ENCODE data around the gene LMNB1. TPM values are rescaled to one million over a fixed set of nuclear protein-coding genes. Genes with fewer than 3 reads are reported as not detected.
A peak's percentile ranks its signal among the peaks of the same experiment; 100 is the strongest.
"Not testable (repeated sequence)": the region's sequence is repeated elsewhere in the genome, so short reads cannot be mapped to it uniquely, and the experiment has no call there.

The LMNB1 gene
- total RNA-seq, 5 donors from 2014 or later (not counting 1 experiment from before 2014, with no cell fraction given): 25.6 to 36.6 (median 30.9) TPM

DNA sequence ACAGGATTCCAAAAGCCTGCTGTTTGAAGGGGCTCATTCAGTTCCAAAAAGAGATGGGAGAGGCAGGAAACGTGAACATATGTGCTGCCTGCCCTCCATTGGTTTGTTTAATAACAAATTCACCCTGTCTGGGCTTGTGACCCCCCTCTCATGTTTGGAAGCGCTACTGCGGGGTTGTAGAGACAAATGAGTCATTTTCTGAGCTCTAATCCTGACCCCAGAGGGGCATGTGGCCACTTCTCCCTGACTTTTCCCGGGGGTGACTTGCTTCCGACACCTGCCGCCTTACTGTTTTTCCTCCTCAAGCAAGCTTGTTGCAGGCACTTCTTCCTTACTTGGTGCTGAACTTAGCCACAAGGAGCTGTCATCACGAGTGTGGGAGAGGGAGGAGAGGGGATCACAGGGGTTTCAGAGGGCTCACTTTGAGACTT is 75.9 kb downstream of the LMNB1 start:
- ATAC-seq (replicated peaks in 1 of 4): no peak
- H3K9me3 Mint-ChIP-seq: no peaks in the 10 kb centered on the region
- no peaks in the 10 kb centered on the region for H3K27me3 Mint-ChIP-seq
- H3K27ac Mint-ChIP-seq: peak overlapping the region; percentile 98 to 99
- Histone ChIP-seq H3K4me3 (ENCODE audit: control insufficient read depth in 1 of 2, extremely low read depth in 1 of 2, low read length in 1 of 2) (peak overlapping the region; percentile 27 to 43), H3K27ac (ENCODE audit: low read length) (peak overlapping the region; percentile 68), H3K9me3 (no peaks in the 10 kb centered on the region), H3K36me3 (ENCODE audit: control insufficient read depth in 2 of 2, extremely low read depth in 1 of 2, insufficient read depth in 1 of 2, low read length in 1 of 2) (peaks cover 0 to 4% of the 10 kb centered on the region in 2 donors), H3K27me3 (replicated peaks in 1 of 2; ENCODE audit: control insufficient read depth in 2 of 2, extremely low read depth in 1 of 2, insufficient read depth in 2 of 2, low read length in 1 of 2) (no peaks in the 10 kb centered on the region), H3K4me1 (ENCODE audit: control insufficient read depth in 1 of 2, extremely low read depth in 1 of 2, insufficient read depth in 2 of 2, low read length in 2 of 2) (peaks cover 28 to 41% of the 10 kb centered on the region in 2 experiments)
- peaks cover 50 to 55% (median 54%) of the 10 kb centered on the region in 3 donors for H3K4me1 Mint-ChIP-seq
- WGBS (ENCODE audit: insufficient coverage): 68% methylated on average over 6 of the region's 7 CpGs
- ChIA-PET CTCF (interaction anchor here in 1 of 2 donors (0.6 to 1.8 kb wide), 2 partner anchors 48 to 75 kb away, joined by 3 to 8 read pairs; no protein-coding TSS in a partner anchor), POLR2A (interaction anchor here in 1 of 2 donors (0.5 to 1.0 kb wide), 2 partner anchors 41 to 75 kb away, joined by 3 to 4 read pairs; no protein-coding TSS in a partner anchor)
- DNase-seq: peak in 6 of 35 experiments; percentile 3 to 34 (median 14)
- H3K36me3 Mint-ChIP-seq: peaks cover 6% of the 10 kb centered on the region
- H3K4me3 Mint-ChIP-seq: peak overlapping the region; percentile 75 to 85 (median 78)

DNA sequence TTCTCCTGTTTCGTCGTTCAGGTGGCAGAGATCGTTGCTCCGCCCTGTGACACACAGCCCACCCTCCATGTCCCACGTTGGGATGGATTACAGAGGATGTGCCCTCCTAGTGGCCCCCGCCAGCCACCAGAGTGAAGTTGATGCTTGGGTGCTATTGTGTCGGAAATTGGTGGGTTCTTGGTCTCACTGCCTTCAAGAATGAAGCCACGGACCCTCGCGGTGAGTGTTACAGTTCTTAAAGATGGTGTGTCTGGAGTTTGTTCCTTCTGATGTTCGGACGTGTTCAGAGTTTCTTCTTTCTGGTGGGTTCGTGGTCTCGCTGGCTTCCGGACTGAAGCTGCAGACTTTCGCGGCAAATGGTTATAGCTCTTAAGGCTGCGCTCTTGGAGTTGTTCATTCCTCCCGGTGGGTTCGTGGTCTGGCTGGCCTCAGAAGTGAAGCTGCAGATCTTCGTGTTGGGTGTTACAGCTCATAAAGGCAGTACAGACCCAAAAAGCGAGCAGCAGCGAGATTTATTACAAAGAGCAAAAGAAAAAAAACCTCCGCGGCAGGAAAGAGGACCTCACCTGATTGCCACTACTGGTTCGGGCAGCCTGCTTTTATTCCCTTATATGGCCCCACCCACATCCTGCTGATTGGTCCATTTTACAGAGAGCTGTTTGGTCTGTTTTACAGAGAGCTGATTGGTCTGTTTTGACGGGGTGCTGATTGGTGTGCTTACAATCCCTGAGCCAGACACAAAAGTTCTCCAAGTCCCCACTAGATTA is 76.8 kb downstream of the LMNB1 start:
- H3K9me3 ChIP-seq; H3K27me3 Mint-ChIP-seq; H3K36me3 ChIP-seq (ENCODE audit: control insufficient read depth in 2 of 2, extremely low read depth in 1 of 2, insufficient read depth in 1 of 2, low read length in 1 of 2); H3K36me3 Mint-ChIP-seq; H3K9me3 Mint-ChIP-seq; H3K27me3 ChIP-seq (replicated peaks in 1 of 2; ENCODE audit: control insufficient read depth in 2 of 2, extremely low read depth in 1 of 2, insufficient read depth in 2 of 2, low read length in 1 of 2): not testable (repeated sequence)
- 55% methylated on average over 10 of the region's 27 CpGs for WGBS (ENCODE audit: insufficient coverage)
- H3K27ac Mint-ChIP-seq: peak overlapping the region; percentile 98 to 99
- peak overlapping the region; percentile 75 to 85 (median 78) for H3K4me3 Mint-ChIP-seq
- DNase-seq: peak in 27 of 35 experiments; percentile 18 to 70 (median 43)
- Histone ChIP-seq H3K4me3 (ENCODE audit: control insufficient read depth in 1 of 2, extremely low read depth in 1 of 2, low read length in 1 of 2) (peak overlapping the region; percentile 43 to 51), H3K27ac (ENCODE audit: low read length) (peak overlapping the region; percentile 68), H3K4me1 (ENCODE audit: control insufficient read depth in 1 of 2, extremely low read depth in 1 of 2, insufficient read depth in 2 of 2, low read length in 2 of 2) (peaks cover 28 to 41% of the 10 kb centered on the region in 2 experiments)
- CTCF ChIA-PET: interaction anchor here (0.5 to 1.8 kb wide), 5 partner anchors 20 to 177 kb away, joined by 3 to 8 read pairs (median 3); no protein-coding TSS in a partner anchor
- ATAC-seq (replicated peaks in 1 of 4): peak; percentile 39 to 67 (median 48)
- POLR2A ChIA-PET: interaction anchor here (0.7 to 1.0 kb wide), 3 partner anchors 39 to 146 kb away, joined by 3 to 9 read pairs (median 4); no protein-coding TSS in a partner anchor
- H3K4me1 Mint-ChIP-seq: peaks cover 46 to 54% (median 48%) of the 10 kb centered on the region in 3 donors

DNA sequence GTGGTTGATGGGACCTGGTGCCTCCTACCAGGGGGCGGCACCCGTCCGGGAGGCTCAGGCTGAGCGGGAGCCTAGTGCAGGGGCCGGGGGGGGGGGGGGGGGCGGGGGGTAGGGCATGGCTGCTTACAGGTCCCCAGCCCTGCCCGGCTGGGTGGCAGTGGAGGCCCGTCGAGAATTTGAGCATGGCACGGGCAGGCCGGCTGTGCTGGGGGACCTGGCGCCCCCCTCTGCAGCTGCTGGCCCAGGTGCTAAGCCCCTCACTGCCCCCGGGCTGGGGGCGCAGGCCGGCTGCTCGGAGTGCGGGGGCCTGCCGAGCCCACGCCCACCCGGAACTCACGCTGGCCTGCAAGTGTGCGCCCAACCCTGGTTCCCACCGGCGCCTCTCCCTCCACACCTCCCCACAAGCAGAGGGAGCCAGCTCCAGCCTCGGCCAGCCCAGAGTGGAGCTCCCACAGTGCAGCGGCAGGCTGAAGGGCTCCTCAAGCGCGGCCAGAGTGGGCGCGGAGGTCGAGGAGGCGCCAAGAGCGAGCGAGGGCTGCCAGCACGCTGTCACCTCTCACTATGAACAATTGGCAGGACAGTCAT is 77.7 kb downstream of the LMNB1 start:
- POLR2A ChIA-PET: interaction anchor here (0.6 to 0.8 kb wide), 3 partner anchors 40 to 219 kb away, joined by 3 to 4 read pairs (median 3); partner anchors contain the start of gene C5orf63 (in 1 of the 2)
- DNase-seq (no peak), ATAC-seq (replicated peaks in 1 of 4) (no peak)
- H3K27me3 ChIP-seq (replicated peaks in 1 of 2; ENCODE audit: control insufficient read depth in 2 of 2, extremely low read depth in 1 of 2, insufficient read depth in 2 of 2, low read length in 1 of 2): no peaks in the 10 kb centered on the region
- peak overlapping the region in 1 of 3 donors; percentile 53 for H3K4me3 Mint-ChIP-seq
- peaks cover 0 to 4% of the 10 kb centered on the region in 2 donors for H3K36me3 ChIP-seq (ENCODE audit: control insufficient read depth in 2 of 2, extremely low read depth in 1 of 2, insufficient read depth in 1 of 2, low read length in 1 of 2)
- no peaks in the 10 kb centered on the region for H3K27me3 Mint-ChIP-seq
- H3K4me1 ChIP-seq (ENCODE audit: control insufficient read depth in 1 of 2, extremely low read depth in 1 of 2, insufficient read depth in 2 of 2, low read length in 2 of 2): peaks cover 28 to 41% of the 10 kb centered on the region in 2 experiments
- no peak overlapping the region for H3K27ac ChIP-seq (ENCODE audit: low read length)
- peaks cover 6% of the 10 kb centered on the region for H3K36me3 Mint-ChIP-seq
- WGBS (ENCODE audit: insufficient coverage): 98% methylated on average over 16 of the region's 35 CpGs
- CTCF ChIA-PET: interaction anchor here in 1 of 2 donors (0.6 kb wide), 1 partner anchor 21 kb away, joined by 3 read pairs; no protein-coding TSS in a partner anchor
- peaks cover 46 to 49% (median 48%) of the 10 kb centered on the region in 3 donors for H3K4me1 Mint-ChIP-seq
- peak overlapping the region; percentile 21 to 68 for H3K27ac Mint-ChIP-seq
- H3K9me3 Mint-ChIP-seq: no peaks in the 10 kb centered on the region
- no peaks in the 10 kb centered on the region for H3K9me3 ChIP-seq
- no peak overlapping the region for H3K4me3 ChIP-seq (ENCODE audit: control insufficient read depth in 1 of 2, extremely low read depth in 1 of 2, low read length in 1 of 2)

DNA sequence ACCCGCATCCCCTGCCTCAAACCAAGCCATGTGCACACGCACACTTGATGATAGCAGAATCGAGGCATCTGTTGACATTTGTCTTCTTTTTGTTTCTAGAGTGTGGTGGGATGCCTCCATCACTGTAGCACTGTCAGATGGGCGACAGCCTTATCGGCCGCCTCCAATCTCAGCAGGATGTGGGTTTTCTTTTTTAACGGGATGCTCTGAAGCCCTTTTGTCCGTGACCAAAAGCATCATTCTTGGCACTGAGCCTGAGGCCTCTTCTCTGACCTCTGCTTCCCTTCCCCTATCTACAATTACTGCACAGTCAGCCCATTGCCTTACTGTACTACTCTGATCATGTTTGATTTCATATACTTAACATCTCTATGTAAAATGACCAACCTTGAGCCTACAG is 78.3 kb downstream of the LMNB1 start:
- Mint-ChIP-seq H3K27me3 (no peaks in the 10 kb centered on the region), H3K4me1 (peaks cover 46 to 49% (median 48%) of the 10 kb centered on the region in 3 donors), H3K9me3 (no peaks in the 10 kb centered on the region), H3K4me3 (peak overlapping the region in 2 of 3 donors; percentile 24 to 53), H3K27ac (peak overlapping the region; percentile 21 to 68), H3K36me3 (peaks cover 6% of the 10 kb centered on the region)
- Histone ChIP-seq H3K27me3 (replicated peaks in 1 of 2; ENCODE audit: control insufficient read depth in 2 of 2, extremely low read depth in 1 of 2, insufficient read depth in 2 of 2, low read length in 1 of 2) (no peaks in the 10 kb centered on the region), H3K4me3 (ENCODE audit: control insufficient read depth in 1 of 2, extremely low read depth in 1 of 2, low read length in 1 of 2) (no peak overlapping the region), H3K27ac (ENCODE audit: low read length) (peak overlapping the region; percentile 17), H3K36me3 (ENCODE audit: control insufficient read depth in 2 of 2, extremely low read depth in 1 of 2, insufficient read depth in 1 of 2, low read length in 1 of 2) (peaks cover 0 to 4% of the 10 kb centered on the region in 2 donors), H3K4me1 (ENCODE audit: control insufficient read depth in 1 of 2, extremely low read depth in 1 of 2, insufficient read depth in 2 of 2, low read length in 2 of 2) (peaks cover 28 to 41% of the 10 kb centered on the region in 2 experiments), H3K9me3 (no peaks in the 10 kb centered on the region)
- DNase-seq (peak in 2 of 35 experiments; percentile 13 to 15), ATAC-seq (replicated peaks in 1 of 4) (no peak)
- ChIA-PET CTCF (no interaction called here), POLR2A (interaction anchor here (0.6 to 0.8 kb wide), 2 partner anchors 77 to 218 kb away, joined by 3 read pairs; partner anchors contain the start of gene C5orf63 (in 1 of the 2))
- WGBS (ENCODE audit: insufficient coverage): 27% methylated on average over 6 of the region's 8 CpGs

DNA sequence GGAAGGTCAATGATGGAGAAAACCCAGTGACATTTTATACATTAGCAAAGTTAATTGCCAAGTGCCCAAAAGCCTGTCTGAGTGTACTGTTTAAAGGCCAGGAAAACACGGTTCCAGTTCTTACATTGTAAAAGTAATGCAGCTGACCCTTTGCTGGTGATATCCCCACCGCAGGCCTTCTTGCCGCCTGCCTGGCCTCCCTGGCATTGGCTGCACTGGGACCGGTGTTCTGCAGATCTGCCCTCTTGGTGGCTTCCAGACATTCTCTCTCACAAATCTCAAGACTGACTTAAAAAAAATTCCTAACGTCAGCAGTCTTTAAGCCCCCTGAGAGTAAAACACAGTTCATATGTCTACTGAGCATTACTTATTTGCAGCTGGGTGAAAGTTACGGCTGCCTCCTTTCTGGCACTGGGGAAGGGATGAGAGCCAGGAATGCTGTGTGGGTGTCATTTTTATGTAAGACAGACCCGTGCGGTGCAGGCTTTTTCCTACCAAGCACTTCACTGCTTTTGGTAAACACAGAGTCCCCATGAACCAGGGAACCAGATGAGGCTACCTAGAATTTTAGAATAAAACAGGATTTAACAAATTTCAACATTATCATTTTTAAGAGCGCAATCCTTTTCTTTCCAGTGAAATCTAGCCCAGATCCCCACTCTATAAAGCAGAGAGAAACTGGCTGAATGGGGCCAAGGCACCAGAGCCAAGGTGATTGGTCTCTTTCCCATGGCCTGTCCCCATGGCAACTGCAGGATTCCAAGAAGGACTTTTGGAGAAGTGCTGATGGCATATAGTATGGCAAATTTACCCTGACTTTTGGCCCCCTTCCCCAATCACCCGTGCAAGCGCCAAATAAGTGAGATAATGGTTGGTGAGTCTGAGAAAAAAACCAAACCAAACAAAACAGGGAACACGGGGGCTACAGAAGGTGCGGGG is 80.8 kb downstream of the LMNB1 start:
- peaks cover 24 to 25% (median 24%) of the 10 kb centered on the region in 3 donors for H3K4me1 Mint-ChIP-seq
- no peak for ATAC-seq (replicated peaks in 1 of 4)
- H3K4me3 Mint-ChIP-seq: no peak overlapping the region
- H3K27ac Mint-ChIP-seq: no peak overlapping the region
- H3K36me3 Mint-ChIP-seq: peaks cover 6% of the 10 kb centered on the region
- Histone ChIP-seq H3K4me3 (ENCODE audit: control insufficient read depth in 1 of 2, extremely low read depth in 1 of 2, low read length in 1 of 2) (no peak overlapping the region), H3K27ac (ENCODE audit: low read length) (no peak overlapping the region), H3K9me3 (no peaks in the 10 kb centered on the region), H3K4me1 (ENCODE audit: control insufficient read depth in 1 of 2, extremely low read depth in 1 of 2, insufficient read depth in 2 of 2, low read length in 2 of 2) (peaks cover 10 to 19% of the 10 kb centered on the region in 2 experiments), H3K36me3 (ENCODE audit: control insufficient read depth in 2 of 2, extremely low read depth in 1 of 2, insufficient read depth in 1 of 2, low read length in 1 of 2) (peaks cover 0 to 4% of the 10 kb centered on the region in 2 donors), H3K27me3 (replicated peaks in 1 of 2; ENCODE audit: control insufficient read depth in 2 of 2, extremely low read depth in 1 of 2, insufficient read depth in 2 of 2, low read length in 1 of 2) (no peaks in the 10 kb centered on the region)
- no peak for DNase-seq
- ChIA-PET POLR2A (no interaction called here), CTCF (interaction anchor here in 1 of 2 donors (0.6 kb wide), 1 partner anchor 464 kb away, joined by 5 read pairs; no protein-coding TSS in a partner anchor)
- WGBS (ENCODE audit: insufficient coverage): 96% methylated on average over 8 of the region's 13 CpGs
- no peaks in the 10 kb centered on the region for H3K27me3 Mint-ChIP-seq
- H3K9me3 Mint-ChIP-seq: no peaks in the 10 kb centered on the region
